Stromal cell of bone marrow (primary cell): ENCODE measurements around the gene ARID4A.
"Not testable (repeated sequence)": the region's sequence is repeated elsewhere in the genome, so short reads cannot be mapped to it uniquely, and the experiment has no call there.

Source experiments
- DNase-seq: peaks from one replicate; pipeline ENCODE4 v3.0.0-alpha.2; 2012; ENCODE audit warnings: low read depth

Gene ARID4A

GRCh38 chr14:58298477-58299400 is at the start of gene ARID4A:
ARID4A (plus strand) TSS chr14:58298555; CDS start chr14:58299855, 1,300 bp downstream.
- no peak for DNase-seq

- DNase-seq: no peak
These were observed 48.7 kb upstream of the ARID4A start for GRCh38 chr14:58249611-58250010.

DNA sequence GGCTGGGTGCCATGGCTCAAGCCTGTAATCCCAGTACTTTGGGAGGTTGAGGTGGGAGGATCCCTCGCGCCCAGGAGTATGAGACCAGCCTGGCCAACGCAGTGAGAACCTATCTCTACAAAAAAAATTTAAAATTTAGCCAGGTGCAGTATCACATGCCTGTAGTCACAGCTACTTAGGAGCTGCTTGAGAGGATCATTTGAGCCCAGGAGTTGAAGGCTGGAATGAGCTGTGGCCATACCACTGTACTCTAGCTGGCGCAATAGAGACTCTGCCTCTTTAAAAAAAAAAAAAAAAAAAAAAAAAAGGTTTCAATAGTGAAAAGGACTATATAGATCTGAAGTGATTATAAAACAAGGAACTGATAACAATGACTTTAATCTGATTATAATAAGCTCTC is 40.2 kb upstream of the ARID4A start:
- no peak for DNase-seq

DNA sequence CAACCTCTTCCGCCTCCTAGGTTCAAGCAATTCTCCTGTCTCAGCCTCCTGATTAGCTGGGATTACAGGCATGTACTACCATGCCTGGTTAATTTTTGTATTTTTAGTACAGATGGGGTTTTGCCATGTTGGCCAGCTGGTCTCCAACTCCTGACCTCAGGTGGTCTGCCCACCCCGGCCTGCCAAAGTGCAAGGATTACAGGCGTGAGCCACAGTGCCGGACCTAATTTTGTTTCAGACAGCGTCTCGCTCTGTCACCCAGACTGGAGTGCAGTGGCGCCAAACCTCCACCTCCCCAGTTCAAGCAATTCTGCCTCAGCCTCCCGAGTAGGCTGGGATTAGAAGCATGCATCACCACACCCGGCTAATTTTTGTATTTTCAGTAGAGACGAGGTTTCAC is 36.4 kb upstream of the ARID4A start:
- not testable (repeated sequence) for DNase-seq

- no peak for DNase-seq
These were observed 33.0 kb upstream of the ARID4A start for GRCh38 chr14:58265401-58265800.

GRCh38 chr14:58270628-58271027 is 27.7 kb upstream of the ARID4A start:
- DNase-seq: no peak

- peak; percentile 6 for DNase-seq
These were observed 25.6 kb upstream of the ARID4A start for GRCh38 chr14:58272588-58273372.

- DNase-seq: no peak
These were observed 23.5 kb upstream of the ARID4A start for GRCh38 chr14:58274881-58275280.

GRCh38 chr14:58275527-58276190 is 22.7 kb upstream of the ARID4A start:
- no peak for DNase-seq

- no peak for DNase-seq
These were observed 22.1 kb upstream of the ARID4A start for GRCh38 chr14:58276208-58276607.

- no peak for DNase-seq
These were observed 20.2 kb upstream of the ARID4A start for GRCh38 chr14:58278177-58278576.

DNA sequence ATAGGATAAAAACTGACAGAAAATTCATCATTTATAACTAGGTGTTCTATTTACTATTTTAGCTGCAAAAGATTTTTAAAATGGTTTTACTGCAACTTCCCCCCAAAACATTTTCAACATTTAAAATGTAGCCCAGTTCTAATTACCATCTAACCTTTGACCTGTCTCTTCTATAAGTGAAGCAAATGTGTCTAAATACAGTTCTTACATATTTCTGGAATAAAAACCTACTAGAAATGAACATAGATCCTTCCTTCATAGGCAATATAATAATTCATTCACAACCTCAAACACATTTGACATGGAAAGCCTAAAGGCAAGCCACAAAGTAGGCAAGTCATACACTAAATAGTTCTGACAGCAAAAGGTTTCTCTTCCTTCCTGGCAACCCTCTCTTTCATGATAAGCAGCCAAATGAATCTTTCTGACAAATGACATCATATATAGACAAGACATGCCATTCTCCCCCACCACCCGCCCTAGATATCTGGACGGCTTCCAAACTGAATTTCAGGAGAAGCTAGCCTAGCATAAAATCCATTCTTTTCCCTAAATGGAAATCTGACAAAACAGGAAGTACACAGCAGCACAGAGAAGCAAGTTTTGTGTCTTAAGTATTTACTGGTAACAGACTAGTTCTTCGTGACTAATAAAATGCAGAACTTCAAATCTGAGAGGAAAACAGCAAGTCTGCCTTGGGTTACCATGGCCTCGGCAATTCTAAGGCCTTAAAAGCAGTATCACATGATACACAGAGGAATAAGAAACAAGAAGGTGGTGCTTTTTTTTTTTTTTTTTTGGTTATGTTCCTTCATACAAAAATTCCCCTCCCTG is 17.2 kb upstream of the ARID4A start:
- DNase-seq: peak; percentile 81

GRCh38 chr14:58281969-58282368 is 16.4 kb upstream of the ARID4A start:
- DNase-seq: no peak

GRCh38 chr14:58282925-58283593 is 15.3 kb upstream of the ARID4A start:
- DNase-seq: no peak

- no peak for DNase-seq
These were observed 14.6 kb upstream of the ARID4A start for GRCh38 chr14:58283730-58284129.

- no peak for DNase-seq
These were observed 13.2 kb upstream of the ARID4A start for GRCh38 chr14:58285132-58285531.

DNA sequence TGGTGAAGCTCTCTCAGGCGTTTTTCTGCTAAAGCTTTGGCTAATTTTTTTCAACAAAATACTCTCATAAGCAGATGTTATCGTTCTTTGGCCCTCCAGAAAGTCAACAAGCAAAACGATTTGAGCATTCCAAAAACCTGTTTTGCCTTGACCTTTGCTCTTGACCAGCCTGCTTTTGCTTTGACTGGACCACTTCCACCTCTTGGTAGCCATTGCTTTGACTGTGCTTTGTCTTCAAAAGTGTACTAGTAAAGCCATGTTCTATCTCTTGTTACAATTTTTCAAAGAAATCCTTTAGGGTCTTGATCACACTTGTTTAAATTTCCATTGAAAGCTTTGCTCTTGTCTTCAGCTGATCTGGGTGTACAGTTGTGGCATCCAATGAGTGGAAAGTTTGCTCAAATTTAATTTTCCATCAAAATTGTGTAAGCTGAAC is 10.7 kb upstream of the ARID4A start:
- no peak for DNase-seq

DNA sequence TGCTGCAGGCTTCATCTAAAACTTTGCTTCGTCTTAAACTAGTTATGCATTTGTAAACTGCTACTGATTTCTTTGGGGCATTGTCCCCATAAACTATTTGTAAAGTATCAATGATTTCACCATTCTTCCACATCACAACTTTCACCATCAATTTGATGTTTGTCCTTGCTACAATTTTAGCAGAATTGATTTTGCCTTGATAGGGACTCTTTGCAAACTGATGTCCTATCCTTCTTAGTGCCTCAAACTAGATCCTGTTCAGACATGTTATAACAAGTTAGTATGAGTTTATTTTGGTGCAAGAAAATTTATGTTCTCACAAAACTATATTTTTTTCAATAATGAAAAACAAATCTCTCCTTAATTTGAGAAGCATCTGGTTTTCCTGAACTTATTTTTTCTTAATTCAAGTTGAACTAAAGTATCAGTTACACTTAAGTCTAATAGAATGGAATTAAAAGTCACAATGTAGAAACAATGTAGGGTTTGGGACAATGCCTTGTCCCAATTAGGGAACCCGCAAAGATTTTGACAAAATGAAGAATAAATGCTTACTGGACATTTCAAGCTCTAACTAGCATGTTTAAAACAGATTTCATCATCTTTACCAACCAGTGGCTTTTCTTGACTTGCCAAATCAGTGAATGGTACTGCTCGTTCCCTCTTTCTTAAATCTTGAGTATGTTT is 10.1 kb upstream of the ARID4A start:
- DNase-seq: no peak

- no peak for DNase-seq
These were observed 6.7 kb upstream of the ARID4A start for GRCh38 chr14:58291646-58292045.

GRCh38 chr14:58292187-58292586 is 6.2 kb upstream of the ARID4A start:
- DNase-seq: no peak
